ENCODE data around the gene PCNP. TPM values are rescaled to one million over a fixed set of nuclear protein-coding genes. Genes with fewer than 3 reads are reported as not detected.
"Not testable (repeated sequence)": the region's sequence is repeated elsewhere in the genome, so short reads cannot be mapped to it uniquely, and the experiment has no call there.

The PCNP gene
- total and polyA plus RNA-seq, 9 donors = 59.0 to 162 (median 123) TPM

DNA sequence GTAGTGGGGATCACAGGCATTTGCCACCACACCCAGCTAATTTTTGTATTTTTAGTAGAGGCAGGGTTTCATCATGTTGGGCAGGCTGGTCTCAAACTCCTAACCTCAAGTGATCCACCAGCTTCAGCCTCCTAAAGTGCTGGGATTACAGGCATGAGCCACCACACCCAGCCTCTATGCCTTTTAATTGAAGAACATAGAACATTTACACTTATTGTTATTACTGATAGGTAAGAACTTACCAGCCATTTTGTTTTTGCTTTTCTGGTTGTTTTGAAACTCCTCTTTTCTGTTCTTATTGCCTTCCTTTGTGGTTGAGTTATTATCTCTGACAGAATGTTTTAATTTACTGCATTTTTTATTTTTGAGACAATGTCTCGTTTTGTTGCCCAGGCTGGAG lies 29.2 kb downstream of the PCNP start:
- 100% methylated on average over 1 of the region's 1 CpG for WGBS (ENCODE audit: insufficient coverage)
- no peak overlapping the region for H3K4me3 ChIP-seq (ENCODE audit: low read length)

GRCh38 chr3:101605398-101605797 lies 31.4 kb downstream of the PCNP start:
- WGBS (ENCODE audit: insufficient coverage) = 61% methylated on average over 6 of the region's 10 CpGs
- H3K27me3 ChIP-seq (ENCODE audit: control insufficient read depth, insufficient read depth, low read length); H3K27ac ChIP-seq (ENCODE audit: low read length); H3K4me3 ChIP-seq (ENCODE audit: low read length); H3K4me1 ChIP-seq (ENCODE audit: control insufficient read depth, insufficient read depth, low read length); H3K9me3 ChIP-seq (replicated peaks; ENCODE audit: control insufficient read depth, low read depth, low read length); H3K36me3 ChIP-seq (ENCODE audit: control insufficient read depth, insufficient read depth, low read length); DNase-seq: not testable (repeated sequence)

More for the DNA sequence above, 29.2 kb downstream of the PCNP start:
- H3K27ac ChIP-seq (ENCODE audit: low read length) = no peak overlapping the region
- peaks cover 2% of the 10 kb centered on the region for H3K9me3 ChIP-seq (replicated peaks; ENCODE audit: control insufficient read depth, low read depth, low read length)
- no peaks in the 10 kb centered on the region for H3K27me3 ChIP-seq (ENCODE audit: control insufficient read depth, insufficient read depth, low read length)
- no peak for DNase-seq
- peaks cover 4% of the 10 kb centered on the region for H3K36me3 ChIP-seq (ENCODE audit: control insufficient read depth, insufficient read depth, low read length)
- H3K4me1 ChIP-seq (ENCODE audit: control insufficient read depth, insufficient read depth, low read length) = no peaks in the 10 kb centered on the region

- no peaks in the 10 kb centered on the region for H3K4me1 ChIP-seq (ENCODE audit: control insufficient read depth, insufficient read depth, low read length)
- no peak for DNase-seq
- no peaks in the 10 kb centered on the region for H3K9me3 ChIP-seq (replicated peaks; ENCODE audit: control insufficient read depth, low read depth, low read length)
- H3K36me3 ChIP-seq (ENCODE audit: control insufficient read depth, insufficient read depth, low read length) = no peaks in the 10 kb centered on the region
- WGBS (ENCODE audit: insufficient coverage) = no CpG with 5 or more reads among the region's 2 CpGs
- H3K27ac ChIP-seq (ENCODE audit: low read length) = no peak overlapping the region
- H3K4me3 ChIP-seq (ENCODE audit: low read length) = no peak overlapping the region
- no peaks in the 10 kb centered on the region for H3K27me3 ChIP-seq (ENCODE audit: control insufficient read depth, insufficient read depth, low read length)
Observed at GRCh38 chr3:101611023-101611422, 37.0 kb downstream of the PCNP start.

- DNase-seq = not testable (repeated sequence)
Observed at GRCh38 chr3:101613014-101613413, 39.0 kb downstream of the PCNP start.

GRCh38 chr3:101615525-101615924 lies 41.5 kb downstream of the PCNP start:
- H3K36me3 ChIP-seq (ENCODE audit: control insufficient read depth, insufficient read depth, low read length) = no peaks in the 10 kb centered on the region
- H3K9me3 ChIP-seq (replicated peaks; ENCODE audit: control insufficient read depth, low read depth, low read length) = peaks cover 2% of the 10 kb centered on the region
- DNase-seq = no peak
- 96% methylated on average over 4 of the region's 6 CpGs for WGBS (ENCODE audit: insufficient coverage)
- H3K4me1 ChIP-seq (ENCODE audit: control insufficient read depth, insufficient read depth, low read length) = no peaks in the 10 kb centered on the region
- no peak overlapping the region for H3K27ac ChIP-seq (ENCODE audit: low read length)
- no peaks in the 10 kb centered on the region for H3K27me3 ChIP-seq (ENCODE audit: control insufficient read depth, insufficient read depth, low read length)
- no peak overlapping the region for H3K4me3 ChIP-seq (ENCODE audit: low read length)

More at GRCh38 chr3:101613014-101613413, 39.0 kb downstream of the PCNP start:
- H3K9me3 ChIP-seq (replicated peaks; ENCODE audit: control insufficient read depth, low read depth, low read length); H3K27me3 ChIP-seq (ENCODE audit: control insufficient read depth, insufficient read depth, low read length); H3K36me3 ChIP-seq (ENCODE audit: control insufficient read depth, insufficient read depth, low read length); H3K27ac ChIP-seq (ENCODE audit: low read length); H3K4me3 ChIP-seq (ENCODE audit: low read length); H3K4me1 ChIP-seq (ENCODE audit: control insufficient read depth, insufficient read depth, low read length): not testable (repeated sequence)
- no CpG with 5 or more reads among the region's 9 CpGs for WGBS (ENCODE audit: insufficient coverage)

GRCh38 chr3:101617478-101617877 lies 43.5 kb downstream of the PCNP start:
- no peak overlapping the region for H3K4me3 ChIP-seq (ENCODE audit: low read length)
- no peaks in the 10 kb centered on the region for H3K36me3 ChIP-seq (ENCODE audit: control insufficient read depth, insufficient read depth, low read length)
- no peak overlapping the region for H3K27ac ChIP-seq (ENCODE audit: low read length)
- peaks cover 2% of the 10 kb centered on the region for H3K9me3 ChIP-seq (replicated peaks; ENCODE audit: control insufficient read depth, low read depth, low read length)
- no peak for DNase-seq
- WGBS (ENCODE audit: insufficient coverage) = no CpG with 5 or more reads among the region's 7 CpGs
- H3K27me3 ChIP-seq (ENCODE audit: control insufficient read depth, insufficient read depth, low read length) = no peaks in the 10 kb centered on the region
- H3K4me1 ChIP-seq (ENCODE audit: control insufficient read depth, insufficient read depth, low read length) = no peaks in the 10 kb centered on the region

DNA sequence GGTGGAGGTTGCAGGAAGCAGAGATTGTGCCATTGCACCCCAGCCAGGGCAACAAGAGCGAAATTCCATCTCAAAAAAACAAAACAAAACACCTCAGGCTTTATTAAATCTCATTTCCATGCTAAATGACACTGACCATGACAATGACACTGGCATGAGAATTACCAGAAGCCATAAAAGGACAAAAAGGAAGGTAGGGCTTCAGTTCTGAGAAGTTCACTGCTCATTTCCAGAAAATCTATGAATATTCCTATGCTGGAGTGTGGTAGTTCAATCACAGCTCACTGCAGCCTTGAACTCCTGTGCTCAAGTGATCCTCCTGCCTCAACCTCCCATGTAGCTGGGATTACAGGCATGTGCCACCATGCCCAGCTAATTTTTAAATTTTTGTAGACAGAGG lies 44.7 kb downstream of the PCNP start:
- DNase-seq = no peak
- H3K4me3 ChIP-seq (ENCODE audit: low read length) = no peak overlapping the region
- no peaks in the 10 kb centered on the region for H3K4me1 ChIP-seq (ENCODE audit: control insufficient read depth, insufficient read depth, low read length)
- no peaks in the 10 kb centered on the region for H3K36me3 ChIP-seq (ENCODE audit: control insufficient read depth, insufficient read depth, low read length)
- peaks cover 2% of the 10 kb centered on the region for H3K9me3 ChIP-seq (replicated peaks; ENCODE audit: control insufficient read depth, low read depth, low read length)
- no peak overlapping the region for H3K27ac ChIP-seq (ENCODE audit: low read length)
- 40% methylated on average over 1 of the region's 1 CpG for WGBS (ENCODE audit: insufficient coverage)
- H3K27me3 ChIP-seq (ENCODE audit: control insufficient read depth, insufficient read depth, low read length) = no peaks in the 10 kb centered on the region

DNA sequence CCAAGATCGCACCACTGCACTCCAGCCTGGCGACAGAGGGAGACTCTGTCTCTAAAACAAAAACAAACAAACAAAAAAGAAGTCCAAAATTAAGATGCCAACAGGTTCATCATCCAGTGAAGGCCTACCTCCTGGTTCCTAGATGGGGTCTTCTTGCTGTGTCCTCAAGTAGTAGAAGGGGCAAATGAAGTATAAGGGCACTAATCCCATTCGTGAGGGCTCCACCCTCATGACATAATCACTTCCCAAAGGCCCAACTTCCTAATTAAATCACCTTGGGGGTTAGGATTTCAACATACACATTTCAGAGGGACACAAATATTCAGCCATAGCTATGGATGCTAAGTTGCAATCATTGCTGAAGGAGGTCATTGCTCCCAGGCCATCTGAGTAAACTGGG lies 45.8 kb downstream of the PCNP start:
- Histone ChIP-seq H3K4me1 (ENCODE audit: control insufficient read depth, insufficient read depth, low read length) (no peaks in the 10 kb centered on the region), H3K27ac (ENCODE audit: low read length) (no peak overlapping the region), H3K36me3 (ENCODE audit: control insufficient read depth, insufficient read depth, low read length) (no peaks in the 10 kb centered on the region), H3K4me3 (ENCODE audit: low read length) (no peak overlapping the region), H3K27me3 (ENCODE audit: control insufficient read depth, insufficient read depth, low read length) (no peaks in the 10 kb centered on the region), H3K9me3 (replicated peaks; ENCODE audit: control insufficient read depth, low read depth, low read length) (peaks cover 2% of the 10 kb centered on the region)
- no CpG with 5 or more reads among the region's 3 CpGs for WGBS (ENCODE audit: insufficient coverage)
- DNase-seq = no peak

GRCh38 chr3:101623656-101624055 lies 49.7 kb downstream of the PCNP start:
- no peak for DNase-seq
- no peaks in the 10 kb centered on the region for H3K36me3 ChIP-seq (ENCODE audit: control insufficient read depth, insufficient read depth, low read length)
- H3K9me3 ChIP-seq (replicated peaks; ENCODE audit: control insufficient read depth, low read depth, low read length) = peaks cover 2% of the 10 kb centered on the region
- no peaks in the 10 kb centered on the region for H3K27me3 ChIP-seq (ENCODE audit: control insufficient read depth, insufficient read depth, low read length)
- H3K27ac ChIP-seq (ENCODE audit: low read length) = no peak overlapping the region
- H3K4me3 ChIP-seq (ENCODE audit: low read length) = no peak overlapping the region
- H3K4me1 ChIP-seq (ENCODE audit: control insufficient read depth, insufficient read depth, low read length) = no peaks in the 10 kb centered on the region
- no CpG with 5 or more reads among the region's 1 CpG for WGBS (ENCODE audit: insufficient coverage)

- no peak for DNase-seq
- no CpG with 5 or more reads among the region's 2 CpGs for WGBS (ENCODE audit: insufficient coverage)
- H3K27ac ChIP-seq (ENCODE audit: low read length) = no peak overlapping the region
- H3K9me3 ChIP-seq (replicated peaks; ENCODE audit: control insufficient read depth, low read depth, low read length) = no peaks in the 10 kb centered on the region
- no peak overlapping the region for H3K4me3 ChIP-seq (ENCODE audit: low read length)
- no peaks in the 10 kb centered on the region for H3K36me3 ChIP-seq (ENCODE audit: control insufficient read depth, insufficient read depth, low read length)
- no peaks in the 10 kb centered on the region for H3K27me3 ChIP-seq (ENCODE audit: control insufficient read depth, insufficient read depth, low read length)
- H3K4me1 ChIP-seq (ENCODE audit: control insufficient read depth, insufficient read depth, low read length) = no peaks in the 10 kb centered on the region
Observed at GRCh38 chr3:101624857-101625256, 50.9 kb downstream of the PCNP start.

DNA sequence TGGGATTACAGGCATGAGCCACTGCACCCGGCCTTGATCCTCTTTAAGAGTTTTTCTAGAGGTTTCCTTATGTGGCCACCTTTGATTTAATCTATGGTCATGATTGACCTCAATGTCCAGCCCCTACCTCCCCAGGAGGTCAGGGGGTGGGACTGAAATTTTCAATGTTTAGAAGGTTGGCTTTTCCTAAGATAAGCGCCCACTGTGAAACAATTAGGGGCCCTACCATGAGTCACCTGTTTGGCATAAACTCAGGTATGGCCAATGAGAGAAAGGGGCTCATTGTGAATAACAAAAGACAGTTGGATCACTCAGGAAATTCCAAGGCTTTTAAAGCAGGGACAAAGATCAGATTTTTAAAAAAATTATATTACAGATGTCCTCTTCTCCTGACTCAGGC lies 51.9 kb downstream of the PCNP start:
- 92% methylated on average over 1 of the region's 2 CpGs for WGBS (ENCODE audit: insufficient coverage)
- no peaks in the 10 kb centered on the region for H3K36me3 ChIP-seq (ENCODE audit: control insufficient read depth, insufficient read depth, low read length)
- H3K4me3 ChIP-seq (ENCODE audit: low read length) = no peak overlapping the region
- H3K9me3 ChIP-seq (replicated peaks; ENCODE audit: control insufficient read depth, low read depth, low read length) = no peaks in the 10 kb centered on the region
- H3K27me3 ChIP-seq (ENCODE audit: control insufficient read depth, insufficient read depth, low read length) = no peaks in the 10 kb centered on the region
- no peaks in the 10 kb centered on the region for H3K4me1 ChIP-seq (ENCODE audit: control insufficient read depth, insufficient read depth, low read length)
- H3K27ac ChIP-seq (ENCODE audit: low read length) = no peak overlapping the region
- no peak for DNase-seq

Data from muscle of leg (tissue), 11 donors.